GM15510 (cell line): ENCODE results near the gene LINS1.

Source experiments
- POLR2A ChIP-seq: IDR thresholded peaks from 3 replicates; pipeline ENCODE4 v1.6.1; 2011; ENCODE audit warnings: borderline replicate concordance; ENCODE audit not compliant: insufficient read length; ENCODE audit errors: extremely low read depth

LINS1 gene

GRCh38 chr15:100623301-100623700 is 21.3 kb upstream of the LINS1 start:
- no peak for TF ChIP-seq POLR2A

- TF ChIP-seq POLR2A: no peak
These were observed 14.7 kb upstream of the LINS1 start for GRCh38 chr15:100616700-100617099.

GRCh38 chr15:100615801-100616200 is 13.8 kb upstream of the LINS1 start:
- TF ChIP-seq POLR2A: no peak

GRCh38 chr15:100614918-100615317 is 12.9 kb upstream of the LINS1 start:
- no peak for TF ChIP-seq POLR2A

- no peak for TF ChIP-seq POLR2A
These were observed 12.4 kb upstream of the LINS1 start for GRCh38 chr15:100614336-100614735.

- TF ChIP-seq POLR2A: no peak
These were observed 11.2 kb upstream of the LINS1 start for GRCh38 chr15:100613208-100613607.

- no peak for TF ChIP-seq POLR2A
These were observed 10.6 kb upstream of the LINS1 start for GRCh38 chr15:100612539-100612938.

GRCh38 chr15:100602823-100603393 is 924 bp upstream of the LINS1 start:
- peak; percentile 2 for TF ChIP-seq POLR2A

GRCh38 chr15:100601617-100602063 is 344 bp downstream of the LINS1 start:
- TF ChIP-seq POLR2A: no peak

- TF ChIP-seq POLR2A: no peak
These were observed 821 bp downstream of the LINS1 start for GRCh38 chr15:100601163-100601562.

GRCh38 chr15:100598655-100599054 is 3.3 kb downstream of the LINS1 start:
- TF ChIP-seq POLR2A: no peak

- no peak for TF ChIP-seq POLR2A
These were observed 4.1 kb downstream of the LINS1 start for GRCh38 chr15:100597862-100598261.

GRCh38 chr15:100596792-100597191 is 5.2 kb downstream of the LINS1 start:
- no peak for TF ChIP-seq POLR2A

GRCh38 chr15:100595964-100596363 is 6.0 kb downstream of the LINS1 start:
- TF ChIP-seq POLR2A: no peak

- no peak for TF ChIP-seq POLR2A
These were observed 8.6 kb downstream of the LINS1 start for GRCh38 chr15:100593431-100593830.

- no peak for TF ChIP-seq POLR2A
These were observed 9.1 kb downstream of the LINS1 start for GRCh38 chr15:100592898-100593297.

- TF ChIP-seq POLR2A: no peak
These were observed 10.1 kb downstream of the LINS1 start for GRCh38 chr15:100591835-100592234.
